H1 (cell line): Measurements from ENCODE around the gene ABHD2. TPM values are rescaled to one million over a fixed set of nuclear protein-coding genes. Genes with fewer than 3 reads are reported as not detected.

Source experiments
- CTCF ChIA-PET: fragments of 300-600 bp; sonication (Branson Sonifier 250); formaldehyde crosslinking; loops from one replicate; lab custom pipeline; 2021; ENCODE audit not compliant: partially characterized antibody; lab: Charles Lee
- POLR2A ChIA-PET: fragments of 300-600 bp; sonication (Branson Sonifier 250); formaldehyde crosslinking; loops from one replicate; lab custom pipeline; 2021; ENCODE audit warnings: inconsistent platforms; ENCODE audit not compliant: partially characterized antibody; lab: Charles Lee
- DNase-seq, 2 experiments: peaks; one replicate each; pipeline versions ENCODE4 v3.0.0 to v3.0.0-alpha.2; 2010 to 2022; ENCODE audit warnings: low spot score in 2 of 2, low read depth in 1 of 2, mixed read lengths in 1 of 2
- FAIRE-seq: peaks from 2 replicates; lab custom pipeline; 2011; peaks lifted over from hg19 to GRCh38; lab: Jason Lieb, UNC
- H2AFZ ChIP-seq: 2 replicates; pipeline ENCODE4 v1.8.1; 2012; ENCODE audit warnings: low read length, inconsistent platforms
- H2AK5ac ChIP-seq: 2 replicates; pipeline ENCODE4 v1.6.1; 2013; ENCODE audit warnings: low read depth, low read length
- H2BK120ac ChIP-seq: replicated peaks from 2 replicates; pipeline ENCODE3; 2013; ENCODE audit warnings: low read depth, low read length, inconsistent platforms
- H2BK12ac ChIP-seq: 2 replicates; pipeline ENCODE4 v1.6.1; 2013; ENCODE audit warnings: low read depth, low read length
- H2BK15ac ChIP-seq: 2 replicates; pipeline ENCODE4 v1.6.1; 2013; ENCODE audit warnings: low read length
- H2BK20ac ChIP-seq: 2 replicates; pipeline ENCODE4 v1.6.1; 2013; ENCODE audit warnings: low read length
- H2BK5ac ChIP-seq: 2 replicates; pipeline ENCODE4 v1.6.1; 2013; ENCODE audit warnings: low read depth, low read length
- H3K14ac ChIP-seq: 2 replicates; pipeline ENCODE4 v1.6.1; 2013; ENCODE audit warnings: inconsistent platforms; ENCODE audit not compliant: insufficient read length
- H3K18ac ChIP-seq: 2 replicates; pipeline ENCODE4 v1.6.1; 2013; ENCODE audit warnings: low read length; ENCODE audit errors: extremely low read depth
- H3K23ac ChIP-seq: 2 replicates; pipeline ENCODE4 v1.6.1; 2013; ENCODE audit warnings: inconsistent platforms; ENCODE audit not compliant: insufficient read length
- H3K23me2 ChIP-seq: 2 replicates; pipeline ENCODE4 v1.6.1; 2013; ENCODE audit warnings: low read depth, low read length
- H3K27ac ChIP-seq: 2 replicates; pipeline ENCODE4 v1.6.1; 2011; ENCODE audit warnings: low read depth, low read length, inconsistent platforms
- H3K27me3 ChIP-seq, 4 experiments: replicated peaks in 1 of 4; 1 replicate in 1 of 4; 2 replicates in 3 of 4; pipeline versions ENCODE4 v1.6.1 to v1.8.1; 2011 to 2013; ENCODE audit warnings: low read length in 3 of 4, mild to moderate bottlenecking in 3 of 4, inconsistent platforms in 2 of 4, mixed read lengths in 2 of 4, moderate library complexity in 1 of 4; ENCODE audit not compliant: control insufficient read depth in 3 of 4, insufficient read depth in 3 of 4; ENCODE audit errors: extremely low read depth in 1 of 4
- H3K36me3 ChIP-seq, 4 experiments: 2 replicates each; pipeline versions ENCODE4 v1.6.1 to v1.8.1; 2011 to 2013; ENCODE audit warnings: mild to moderate bottlenecking in 4 of 4, low read length in 3 of 4, moderate library complexity in 2 of 4, control low read depth in 1 of 4, inconsistent platforms in 1 of 4; ENCODE audit not compliant: insufficient read depth in 4 of 4, control insufficient read depth in 2 of 4
- H3K4ac ChIP-seq: replicated peaks from 2 replicates; pipeline ENCODE3; 2013; ENCODE audit warnings: low read length, low read depth, mixed read lengths, inconsistent platforms; ENCODE audit not compliant: insufficient read length
- H3K4me1 ChIP-seq, 4 experiments: replicated peaks in 1 of 4; 1 replicate in 1 of 4; 2 replicates in 3 of 4; pipeline versions ENCODE4 v1.6.1 to v1.8.1; 2011 to 2013; ENCODE audit warnings: low read length in 3 of 4, inconsistent platforms in 2 of 4, mixed read lengths in 1 of 4; ENCODE audit not compliant: insufficient read depth in 4 of 4, control insufficient read depth in 3 of 4
- H3K4me2 ChIP-seq, 2 experiments: 2 replicates each; pipeline versions ENCODE4 v1.6.1 to v1.8.1; 2011 to 2013; ENCODE audit warnings: low read depth in 2 of 2, low read length in 2 of 2, control low read depth in 1 of 2, inconsistent platforms in 1 of 2, mild to moderate bottlenecking in 1 of 2; ENCODE audit not compliant: insufficient read depth in 1 of 2
- H3K4me3 ChIP-seq, 4 experiments: fragments of 200-600, 300-600 bp in 1 of 4; sonication (generic), shearing (Covaris generic), sonication (Bioruptor Twin) in 1 of 4; 2 replicates each; pipeline versions ENCODE4 v1.5.1 to v1.8.1; 2011 to 2016; ENCODE audit warnings: low read length in 4 of 4, low read depth in 3 of 4, control low read depth in 2 of 4, inconsistent platforms in 2 of 4, mild to moderate bottlenecking in 2 of 4, mixed read lengths in 1 of 4, moderate library complexity in 1 of 4; ENCODE audit not compliant: insufficient read depth in 2 of 4; ENCODE audit errors: extremely low read depth in 1 of 4
- H3K56ac ChIP-seq: replicated peaks from 2 replicates; pipeline ENCODE3; 2013; ENCODE audit warnings: low read depth, mild to moderate bottlenecking, mixed read lengths, low read length, inconsistent platforms; ENCODE audit not compliant: insufficient read length
- H3K79me1 ChIP-seq: 2 replicates; pipeline ENCODE4 v1.6.1; 2013; ENCODE audit warnings: low read depth, low read length, control low read depth
- H3K79me2 ChIP-seq, 2 experiments: 2 replicates each; pipeline versions ENCODE4 v1.6.1 to v1.8.1; 2012 to 2013; ENCODE audit warnings: low read length in 2 of 2, mild to moderate bottlenecking in 2 of 2, inconsistent platforms in 1 of 2; ENCODE audit not compliant: insufficient read depth in 2 of 2, control insufficient read depth in 1 of 2
- H3K9ac ChIP-seq, 4 experiments: replicated peaks in 1 of 4; 1 replicate in 1 of 4; 2 replicates in 3 of 4; pipeline versions ENCODE4 v1.6.1 to v1.8.1; 2011 to 2013; ENCODE audit warnings: low read depth in 3 of 4, low read length in 3 of 4, control low read depth in 2 of 4, mild to moderate bottlenecking in 2 of 4, moderate library complexity in 2 of 4, inconsistent platforms in 1 of 4; ENCODE audit errors: extremely low read depth in 1 of 4
- H3K9me3 ChIP-seq, 2 experiments: 2 replicates each; pipeline versions ENCODE4 v1.6.1 to v1.8.1; 2012 to 2013; ENCODE audit warnings: mild to moderate bottlenecking in 2 of 2, moderate library complexity in 2 of 2, control low read depth in 1 of 2, inconsistent platforms in 1 of 2, low read depth in 1 of 2, low read length in 1 of 2, mixed read lengths in 1 of 2; ENCODE audit not compliant: insufficient read depth in 2 of 2
- H4K20me1 ChIP-seq, 2 experiments: replicated peaks in 1 of 2; 2 replicates each; pipeline versions ENCODE3 to v1.8.1; 2011 to 2013; ENCODE audit warnings: inconsistent platforms in 2 of 2, low read length in 2 of 2, mild to moderate bottlenecking in 1 of 2; ENCODE audit not compliant: insufficient read depth in 2 of 2, control insufficient read depth in 1 of 2
- H4K5ac ChIP-seq: 2 replicates; pipeline ENCODE4 v1.6.1; 2013; ENCODE audit warnings: low read length, low read depth, mixed read lengths, inconsistent platforms; ENCODE audit not compliant: insufficient read length
- H4K8ac ChIP-seq: 2 replicates; pipeline ENCODE4 v1.8.0; 2013; ENCODE audit warnings: mild to moderate bottlenecking, moderate library complexity, low read length, inconsistent platforms; ENCODE audit not compliant: insufficient read depth; ENCODE audit errors: extremely low read depth
- H4K91ac ChIP-seq: replicated peaks from 2 replicates; pipeline ENCODE3; 2013; ENCODE audit warnings: low read length, mixed read lengths, inconsistent platforms; ENCODE audit not compliant: insufficient read length
- HDAC6 ChIP-seq: IDR thresholded peaks from one replicate; pipeline ENCODE4 v1.7.1; 2012; ENCODE audit warnings: low read depth, mild to moderate bottlenecking, inconsistent platforms, low read length, moderate library complexity
- WGBS, 2 experiments: shearing (Covaris generic) in 1 of 2; methylation state at CpG; one replicate each; pipeline versions ENCODE4 v1.1.6 to v1.1.7; 2013 to 2015; ENCODE audit warnings: low lambda C conversion rate in 2 of 2, mixed read lengths in 2 of 2, inconsistent platforms in 1 of 2, low coverage in 1 of 2, missing lambda C conversion rate in 1 of 2; ENCODE audit not compliant: insufficient replicate concordance in 2 of 2, insufficient coverage in 1 of 2, insufficient read length in 1 of 2; ENCODE audit errors: extremely low coverage in 1 of 2, missing lambda C conversion rate in 1 of 2; 5-methylcytosine and 5-hydroxymethylcytosine counted together
- polyA plus RNA-seq, 7 experiments: library from polyadenylated mRNA; depleted of rRNA in 3 of 7; stranded (reverse) in 5 of 7; unstranded in 2 of 7; fragments of >200 nt in 5 of 7; fragments of 200-250 nt in 2 of 7; gene quantifications; 1 replicate in 5 of 7; 2 replicates in 1 of 7; 4 replicates in 1 of 7; pipeline versions ENCODE4 v1.2.1 to v1.2.3, GENCODE V29; 2011 to 2013; ENCODE audit warnings: missing spikeins in 2 of 7, mixed read lengths in 2 of 7
- total RNA-seq: library from RNA; stranded (reverse); fragmentation: NEBNext Ultra II Directional; extraction: Animal tissue kit (Norgen Biotek cat#: 25700); gene quantifications from 2 replicates; pipeline ENCODE4 v1.2.1, GENCODE V29; 2021

The ABHD2 gene
- total and polyA plus RNA-seq, 2 of the 8 experiments (the other 6 are each of a cell fraction or from before 2014, with no cell fraction given) = 9.1 to 23.7 TPM

DNA sequence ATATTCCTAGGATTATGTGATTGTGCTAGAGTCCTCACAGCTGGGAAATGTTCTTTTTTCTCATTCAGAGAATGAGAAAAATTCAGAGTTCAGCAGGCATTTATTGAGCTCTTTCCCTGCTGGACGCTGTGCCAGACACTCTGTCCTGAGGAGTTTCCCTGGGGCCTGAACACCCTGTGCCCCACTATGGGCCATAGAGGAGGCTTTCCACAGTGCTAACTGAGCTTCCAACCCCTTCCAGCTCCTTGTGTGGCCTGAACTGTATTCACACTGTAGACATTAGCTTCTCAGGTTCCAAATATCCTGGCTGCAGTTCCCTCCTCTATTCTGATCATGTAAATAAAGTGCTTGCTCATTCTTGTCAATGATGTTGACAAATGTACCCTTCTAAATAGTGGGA, 10.0 kb downstream of the ABHD2 start:
- FAIRE-seq (no peak), DNase-seq (no peak)
- Histone ChIP-seq H3K4me1 (peaks cover 0 to 6% (median 0%) of the 10 kb centered on the region in 4 experiments; a peak in 1 of 7 replicates), H3K27ac (no peak overlapping the region), H3K9ac (no peak overlapping the region), H3K18ac (no peak overlapping the region), H3K23ac (no peak overlapping the region), H2BK120ac (no peak overlapping the region), H3K79me1 (no peaks in the 10 kb centered on the region; the same call in 1 of the 2 replicates), H2AFZ (no peak overlapping the region), H4K8ac (no peak overlapping the region), H3K23me2 (no peaks in the 10 kb centered on the region), H2BK15ac (no peak overlapping the region), H3K4me3 (no peak overlapping the region), H2AK5ac (no peak overlapping the region), H3K79me2 (peaks cover 0 to 5% of the 10 kb centered on the region in 2 experiments; a peak in 1 of 4 replicates), H4K91ac (no peak overlapping the region), H3K36me3 (no peaks in the 10 kb centered on the region), H3K4me2 (no peak overlapping the region), H2BK12ac (no peak overlapping the region), H2BK5ac (no peak overlapping the region), H4K5ac (no peak overlapping the region), H2BK20ac (no peak overlapping the region), H3K4ac (no peak overlapping the region), H3K56ac (no peak overlapping the region), H3K27me3 (no peaks in the 10 kb centered on the region), H3K14ac (no peak overlapping the region), H3K9me3 (no peaks in the 10 kb centered on the region), H4K20me1 (no peaks in the 10 kb centered on the region)
- CTCF ChIA-PET = interaction anchor here (0.6 to 3.8 kb wide), 18 partner anchors 9 to 228 kb away, joined by 3 to 16 read pairs (median 5); partner anchors contain the start of gene ABHD2
- no peak for TF ChIP-seq HDAC6
- POLR2A ChIA-PET = interaction anchor here (0.7 to 3.1 kb wide), 2 partner anchors 10 to 16 kb away, joined by 3 to 20 read pairs; partner anchors contain the start of gene ABHD2
- 81% methylated on average over 1 of the region's 1 CpG; no CpG with 5 or more reads in 1 of the 2 experiments for WGBS, 2 experiments
